Measurements from ENCODE around the gene TUT4. TPM values are rescaled to one million over a fixed set of nuclear protein-coding genes. Genes with fewer than 3 reads are reported as not detected.
A peak's percentile ranks its signal among the peaks of the same experiment; 100 is the strongest.

The TUT4 gene
- total RNA-seq, 1 experiment from 2014 or later: 28.4 TPM

GRCh38 chr1:52413410-52413989 is 139.4 kb downstream of the TUT4 start:
- no peak for DNase-seq (ENCODE audit: low read depth)

GRCh38 chr1:52404975-52405338 is 147.9 kb downstream of the TUT4 start:
- DNase-seq (ENCODE audit: low read depth): no peak

- DNase-seq (ENCODE audit: low read depth): peak; percentile 96
Measured at GRCh38 chr1:52404116-52404974, 148.5 kb downstream of the TUT4 start, which contains the start of the genes ORC1 and PRPF38A. Gene ORC1 (minus strand): TSS chr1:52404423. CDS start chr1:52402223, 2,200 bp downstream. Gene PRPF38A (plus strand): TSS chr1:52404602. CDS start chr1:52404750, 148 bp downstream.

- peak; percentile 77 for DNase-seq (ENCODE audit: low read depth)
Measured at GRCh38 chr1:52403566-52404115, 149.3 kb downstream of the TUT4 start.

- no peak for DNase-seq (ENCODE audit: low read depth)
Measured at GRCh38 chr1:52402860-52403240, 150.0 kb downstream of the TUT4 start.

- no peak for DNase-seq (ENCODE audit: low read depth)
Measured at GRCh38 chr1:52400131-52400530, 152.8 kb downstream of the TUT4 start.

GRCh38 chr1:52399629-52400028 is 153.3 kb downstream of the TUT4 start:
- no peak for DNase-seq (ENCODE audit: low read depth)

- no peak for DNase-seq (ENCODE audit: low read depth)
Measured at GRCh38 chr1:52393174-52393573, 159.7 kb downstream of the TUT4 start.

- DNase-seq (ENCODE audit: low read depth): no peak
Measured at GRCh38 chr1:52386458-52386857, 166.4 kb downstream of the TUT4 start.

GRCh38 chr1:52385376-52385775 is 167.5 kb downstream of the TUT4 start:
- no peak for DNase-seq (ENCODE audit: low read depth)

Other genes with a start within 250 kb of the TUT4 start
- gene CC2D1B, start 186.9 kb downstream of the TUT4 start, total RNA-seq (2014; rRNA removed): 46.3 and 46.4 TPM in 2 replicates
- gene ORC1, start 148.7 kb downstream of the TUT4 start, total RNA-seq (2014; rRNA removed): 15.6 and 18.2 TPM in 2 replicates
- 12.2 and 13.8 TPM in 2 replicates for gene PRPF38A, start 148.5 kb downstream of the TUT4 start, total RNA-seq (2014; rRNA removed)
- 32.4 and 36.3 TPM in 2 replicates for gene GPX7, start 49.3 kb upstream of the TUT4 start, total RNA-seq (2014; rRNA removed)
- gene SHISAL2A, start 80.1 kb upstream of the TUT4 start, total RNA-seq (2014; rRNA removed): not detected in 2 replicates
- gene COA7, start 145.3 kb upstream of the TUT4 start, total RNA-seq (2014; rRNA removed): 13.2 and 15.8 TPM in 2 replicates
- 33.1 and 36.6 TPM in 2 replicates for gene ZYG11B, start 173.4 kb upstream of the TUT4 start, total RNA-seq (2014; rRNA removed)

Measured in LHCN-M2 (cell line).